Naive B cell (primary cell): ENCODE data around the gene PTPRE. TPM values are rescaled to one million over a fixed set of nuclear protein-coding genes. Genes with fewer than 3 reads are reported as not detected.
A peak's percentile ranks its signal among the peaks of the same experiment; 100 is the strongest.

Experiments
- ATAC-seq, 2 donors: fragments of 150-1000 bp; cut with Tn5 transposase; 2 replicates each; pipeline ENCODE4 v1.10.0; 2021; ENCODE audit warnings: low read depth in 2 of 2, mild to moderate bottlenecking in 2 of 2, moderate library complexity in 2 of 2
- DNase-seq: peaks from one replicate; pipeline ENCODE4 v3.0.0; 2022
- H3K27ac Mint-ChIP-seq, 6 donors: one replicate each; pipeline ENCODE4 v1.8.0; 2020 to 2022; ENCODE audit warnings: mild to moderate bottlenecking in 6 of 6, mixed read lengths in 6 of 6, moderate library complexity in 5 of 6, inconsistent platforms in 2 of 6
- H3K27me3 Mint-ChIP-seq, 3 donors: one replicate each; pipeline ENCODE4 v1.8.0; 2021 to 2022; ENCODE audit warnings: mixed read lengths in 3 of 3, mild to moderate bottlenecking in 1 of 3
- H3K36me3 Mint-ChIP-seq, 2 donors: one replicate each; pipeline ENCODE4 v1.8.0; 2020 to 2022; ENCODE audit warnings: mixed read lengths in 2 of 2, inconsistent platforms in 1 of 2, mild to moderate bottlenecking in 1 of 2
- H3K4me1 Mint-ChIP-seq, 3 donors: one replicate each; pipeline ENCODE4 v1.8.0; 2020 to 2022; ENCODE audit warnings: mixed read lengths in 3 of 3, inconsistent platforms in 1 of 3, mild to moderate bottlenecking in 1 of 3, moderate library complexity in 1 of 3
- H3K4me3 Mint-ChIP-seq, 8 donors: one replicate each; pipeline ENCODE4 v1.8.0; 2020 to 2022; ENCODE audit warnings: mild to moderate bottlenecking in 8 of 8, mixed read lengths in 8 of 8, moderate library complexity in 8 of 8, inconsistent platforms in 2 of 8
- H3K9me3 Mint-ChIP-seq, 7 donors: one replicate each; pipeline ENCODE4 v1.8.0; 2020 to 2022; ENCODE audit warnings: mixed read lengths in 7 of 7, mild to moderate bottlenecking in 5 of 7, inconsistent platforms in 2 of 7, moderate library complexity in 1 of 7
- polyA plus RNA-seq, 6 donors: library from polyadenylated mRNA; unstranded; fragments of 300-500 nt; fragmentation: Illumina TruSeq; gene quantifications; one replicate each; pipeline ENCODE4 v1.2.3, GENCODE V29; 2021; ENCODE audit warnings: low read depth in 6 of 6

PTPRE gene
- polyA plus RNA-seq, 6 donors from 2014 or later = 6.0 to 15.9 (median 9.9) TPM

DNA sequence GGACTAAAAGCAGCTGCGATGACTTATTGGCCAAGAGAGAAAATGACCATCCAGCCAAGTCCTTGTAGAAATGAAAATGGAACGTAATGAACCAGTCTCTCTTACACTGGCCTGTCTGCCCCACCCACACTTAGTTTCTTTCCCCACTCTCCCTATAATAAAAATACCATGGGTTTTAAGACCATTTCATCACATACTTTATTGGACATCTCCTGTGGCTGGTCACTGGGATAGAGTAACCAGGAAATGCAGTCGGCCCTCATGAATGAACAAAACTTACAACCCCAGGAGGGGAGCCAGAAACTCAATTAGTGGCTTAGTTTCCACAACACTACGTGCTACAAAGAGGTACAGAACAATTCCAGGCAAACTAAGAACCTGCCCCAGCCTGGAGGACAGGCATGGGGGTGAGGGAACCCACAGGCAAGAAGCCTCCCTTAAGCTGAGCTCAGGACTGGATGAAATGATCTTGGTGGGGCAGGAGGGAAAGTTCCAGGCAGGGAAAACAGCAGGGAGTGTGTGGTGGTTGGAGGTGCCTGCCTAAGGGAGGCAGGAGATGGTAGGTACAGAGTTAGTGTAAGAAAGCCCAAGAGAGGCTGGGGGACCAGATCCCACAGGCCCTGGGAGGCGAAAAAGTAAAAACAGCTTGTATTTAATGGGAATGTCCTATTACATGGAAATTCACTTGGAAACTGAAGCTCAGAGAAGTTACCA, 189.7 kb downstream of the PTPRE start:
- peak overlapping the region in 3 of 6 donors; percentile 56 to 93 (median 69) for H3K27ac Mint-ChIP-seq
- no peaks in the 10 kb centered on the region for H3K27me3 Mint-ChIP-seq
- no peak for ATAC-seq
- no peaks in the 10 kb centered on the region for H3K36me3 Mint-ChIP-seq
- no peaks in the 10 kb centered on the region for H3K9me3 Mint-ChIP-seq
- H3K4me3 Mint-ChIP-seq = no peak overlapping the region
- DNase-seq = no peak
- H3K4me1 Mint-ChIP-seq = peaks cover 0 to 9% (median 0%) of the 10 kb centered on the region in 3 donors

GRCh38 chr10:128097783-128098182, 190.9 kb downstream of the PTPRE start:
- no peak for DNase-seq
- H3K27me3 Mint-ChIP-seq = no peaks in the 10 kb centered on the region
- H3K9me3 Mint-ChIP-seq = no peaks in the 10 kb centered on the region
- no peaks in the 10 kb centered on the region for H3K36me3 Mint-ChIP-seq
- H3K4me1 Mint-ChIP-seq = peaks cover 0 to 9% (median 0%) of the 10 kb centered on the region in 3 donors
- no peak overlapping the region for H3K4me3 Mint-ChIP-seq
- ATAC-seq = no peak
- no peak overlapping the region for H3K27ac Mint-ChIP-seq

- H3K4me1 Mint-ChIP-seq = peaks cover 0 to 9% (median 0%) of the 10 kb centered on the region in 3 donors
- no peaks in the 10 kb centered on the region for H3K36me3 Mint-ChIP-seq
- H3K27ac Mint-ChIP-seq = peak overlapping the region in 1 of 6 donors; percentile 68
- no peaks in the 10 kb centered on the region for H3K9me3 Mint-ChIP-seq
- ATAC-seq (no peak), DNase-seq (no peak)
- H3K27me3 Mint-ChIP-seq = no peaks in the 10 kb centered on the region
- H3K4me3 Mint-ChIP-seq = no peak overlapping the region
These were observed 191.7 kb downstream of the PTPRE start for GRCh38 chr10:128098631-128099030.

- Mint-ChIP-seq H3K4me3 (no peak overlapping the region), H3K4me1 (peaks cover 0 to 9% (median 0%) of the 10 kb centered on the region in 3 donors), H3K9me3 (no peaks in the 10 kb centered on the region), H3K36me3 (no peaks in the 10 kb centered on the region), H3K27ac (peak overlapping the region in 1 of 6 donors; percentile 21), H3K27me3 (no peaks in the 10 kb centered on the region)
- ATAC-seq = no peak
- DNase-seq = no peak
These were observed 193.0 kb downstream of the PTPRE start for GRCh38 chr10:128099901-128100300.

- H3K4me3 Mint-ChIP-seq = no peak overlapping the region
These were observed 195.0 kb downstream of the PTPRE start for GRCh38 chr10:128101901-128102300.

GRCh38 chr10:128102480-128103228, 195.8 kb downstream of the PTPRE start:
- H3K36me3 Mint-ChIP-seq = no peaks in the 10 kb centered on the region
- H3K27me3 Mint-ChIP-seq = no peaks in the 10 kb centered on the region
- H3K4me1 Mint-ChIP-seq = no peaks in the 10 kb centered on the region
- no peak overlapping the region for H3K4me3 Mint-ChIP-seq
- no peak for DNase-seq
- ATAC-seq = no peak
- no peaks in the 10 kb centered on the region for H3K9me3 Mint-ChIP-seq
- no peak overlapping the region for H3K27ac Mint-ChIP-seq

More at GRCh38 chr10:128101901-128102300, 195.0 kb downstream of the PTPRE start:
- DNase-seq = no peak
- Mint-ChIP-seq H3K9me3 (no peaks in the 10 kb centered on the region), H3K4me1 (no peaks in the 10 kb centered on the region), H3K27ac (no peak overlapping the region), H3K27me3 (no peaks in the 10 kb centered on the region), H3K36me3 (no peaks in the 10 kb centered on the region)
- no peak for ATAC-seq

DNA sequence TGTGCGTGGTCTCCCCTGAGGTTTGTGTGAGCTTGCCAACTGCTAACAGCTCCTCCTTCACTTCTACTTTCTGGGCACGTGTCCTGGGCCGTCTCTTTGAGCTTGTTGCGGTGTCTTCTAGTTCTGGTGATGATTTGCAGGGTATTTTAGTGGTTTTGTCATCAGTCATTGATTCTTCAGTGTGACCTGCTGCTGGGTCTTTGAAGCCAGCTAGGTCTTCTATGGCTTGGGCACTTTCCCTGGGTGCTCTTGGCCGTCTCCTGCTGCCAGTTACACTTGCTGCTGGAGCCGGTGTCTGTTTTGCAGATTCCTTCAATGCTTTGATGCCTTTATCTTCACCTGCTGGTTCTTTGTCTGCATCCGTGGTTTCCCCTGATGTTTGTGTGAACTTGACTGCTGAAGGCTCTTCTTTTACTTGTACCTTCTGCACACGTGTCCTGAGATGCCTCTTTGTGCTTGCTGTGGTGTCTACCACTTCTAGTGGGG, 196.4 kb downstream of the PTPRE start:
- H3K9me3 Mint-ChIP-seq = no peaks in the 10 kb centered on the region
- H3K36me3 Mint-ChIP-seq = no peaks in the 10 kb centered on the region
- no peaks in the 10 kb centered on the region for H3K4me1 Mint-ChIP-seq
- no peak overlapping the region for H3K4me3 Mint-ChIP-seq
- DNase-seq (no peak), ATAC-seq (no peak)
- H3K27me3 Mint-ChIP-seq = no peaks in the 10 kb centered on the region
- H3K27ac Mint-ChIP-seq = no peak overlapping the region

GRCh38 chr10:128105383-128105782, 198.5 kb downstream of the PTPRE start:
- Mint-ChIP-seq H3K27me3 (no peaks in the 10 kb centered on the region), H3K27ac (no peak overlapping the region), H3K4me3 (no peak overlapping the region), H3K9me3 (no peaks in the 10 kb centered on the region), H3K4me1 (no peaks in the 10 kb centered on the region), H3K36me3 (no peaks in the 10 kb centered on the region)
- no peak for ATAC-seq
- no peak for DNase-seq

DNA sequence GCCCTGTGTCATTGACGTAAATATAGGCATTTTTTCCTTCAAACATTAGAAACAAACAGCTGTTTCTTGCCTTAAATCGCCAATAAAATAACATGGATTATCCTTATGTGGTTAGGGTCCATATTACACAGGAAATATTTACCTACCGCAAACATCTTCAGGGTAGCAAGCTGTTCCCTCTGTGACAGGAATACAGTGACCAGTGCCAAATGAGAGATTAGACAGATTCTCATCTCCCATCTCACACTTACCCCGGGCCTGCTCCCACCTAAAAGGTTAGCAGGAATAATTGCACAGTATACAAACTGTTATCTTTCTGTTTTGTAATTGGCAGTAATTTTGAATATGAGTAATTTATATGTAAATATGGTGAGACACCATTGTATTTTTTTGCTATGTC, 202.8 kb downstream of the PTPRE start:
- no peak for ATAC-seq
- H3K4me3 Mint-ChIP-seq = no peak overlapping the region
- no peaks in the 10 kb centered on the region for H3K36me3 Mint-ChIP-seq
- H3K9me3 Mint-ChIP-seq = no peaks in the 10 kb centered on the region
- H3K4me1 Mint-ChIP-seq = no peaks in the 10 kb centered on the region
- H3K27ac Mint-ChIP-seq = no peak overlapping the region
- DNase-seq = no peak
- H3K27me3 Mint-ChIP-seq = no peaks in the 10 kb centered on the region

DNA sequence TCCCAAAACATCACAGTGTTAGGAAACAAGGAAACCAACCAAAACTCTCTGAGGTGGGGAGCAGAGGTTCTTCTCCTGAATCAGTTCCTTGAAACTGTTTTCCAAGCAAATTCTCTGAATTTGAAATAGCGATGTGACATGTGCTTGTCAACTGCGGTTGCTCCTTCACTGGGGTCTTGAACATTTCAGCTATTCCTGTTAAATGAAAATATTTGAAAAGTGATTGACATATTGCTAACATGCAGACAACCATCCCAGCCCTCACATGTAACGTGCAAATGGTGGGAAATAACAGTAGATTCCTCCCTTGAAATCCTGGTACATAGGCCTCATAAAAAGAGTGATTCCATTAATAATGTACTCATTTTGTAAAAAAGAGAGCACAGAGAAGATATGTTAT, 203.4 kb downstream of the PTPRE start:
- DNase-seq (no peak), ATAC-seq (no peak)
- H3K4me3 Mint-ChIP-seq = no peak overlapping the region
- no peaks in the 10 kb centered on the region for H3K27me3 Mint-ChIP-seq
- no peaks in the 10 kb centered on the region for H3K9me3 Mint-ChIP-seq
- H3K27ac Mint-ChIP-seq = no peak overlapping the region
- H3K4me1 Mint-ChIP-seq = no peaks in the 10 kb centered on the region
- no peaks in the 10 kb centered on the region for H3K36me3 Mint-ChIP-seq

GRCh38 chr10:128111696-128112095, 204.8 kb downstream of the PTPRE start:
- Mint-ChIP-seq H3K27me3 (no peaks in the 10 kb centered on the region), H3K36me3 (no peaks in the 10 kb centered on the region), H3K27ac (no peak overlapping the region), H3K9me3 (no peaks in the 10 kb centered on the region), H3K4me3 (no peak overlapping the region), H3K4me1 (no peaks in the 10 kb centered on the region)
- DNase-seq = no peak
- no peak for ATAC-seq

DNA sequence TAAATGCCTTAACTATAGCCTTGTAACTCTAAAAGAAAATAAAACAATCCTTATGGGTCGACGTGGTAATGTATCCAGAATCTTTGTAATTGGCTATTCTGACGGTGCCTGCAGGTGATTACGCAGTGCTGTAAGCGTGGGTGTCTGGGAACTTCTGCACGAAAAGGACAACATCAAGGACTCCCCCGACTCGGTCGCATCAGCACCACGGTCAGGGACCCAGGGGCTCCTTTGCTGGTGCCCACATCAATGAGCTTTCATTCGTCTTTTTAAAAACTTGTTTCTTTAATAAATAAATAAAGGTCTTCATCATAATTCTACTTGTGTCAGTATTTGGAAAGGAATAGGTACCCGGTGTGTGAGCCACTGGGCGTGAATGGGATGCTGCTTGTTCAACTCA, 206.1 kb downstream of the PTPRE start:
- Mint-ChIP-seq H3K4me1 (no peaks in the 10 kb centered on the region), H3K27ac (peak overlapping the region in 1 of 6 donors; percentile 60), H3K36me3 (no peaks in the 10 kb centered on the region), H3K9me3 (no peaks in the 10 kb centered on the region), H3K4me3 (no peak overlapping the region), H3K27me3 (no peaks in the 10 kb centered on the region)
- ATAC-seq = no peak
- no peak for DNase-seq

- no peak for ATAC-seq
- H3K27me3 Mint-ChIP-seq = no peaks in the 10 kb centered on the region
- no peaks in the 10 kb centered on the region for H3K4me1 Mint-ChIP-seq
- H3K9me3 Mint-ChIP-seq = no peaks in the 10 kb centered on the region
- DNase-seq = no peak
- no peak overlapping the region for H3K27ac Mint-ChIP-seq
- no peak overlapping the region for H3K4me3 Mint-ChIP-seq
- H3K36me3 Mint-ChIP-seq = no peaks in the 10 kb centered on the region
These were observed 208.0 kb downstream of the PTPRE start for GRCh38 chr10:128114901-128115300.

- H3K27ac Mint-ChIP-seq = no peak overlapping the region
- H3K36me3 Mint-ChIP-seq = no peaks in the 10 kb centered on the region
- no peak for DNase-seq
- no peak for ATAC-seq
- H3K4me1 Mint-ChIP-seq = no peaks in the 10 kb centered on the region
- no peak overlapping the region for H3K4me3 Mint-ChIP-seq
- no peaks in the 10 kb centered on the region for H3K9me3 Mint-ChIP-seq
- H3K27me3 Mint-ChIP-seq = no peaks in the 10 kb centered on the region
These were observed 208.5 kb downstream of the PTPRE start for GRCh38 chr10:128115356-128115755.
